Middle frontal gyrus (tissue), 1 donor: ENCODE results near the gene SEZ6.

Experiments
- DNase-seq: peaks from one replicate; pipeline ENCODE4 v3.0.0-alpha.2; 2015; ENCODE audit warnings: low spot score; ENCODE audit errors: extremely low spot score

Gene SEZ6

GRCh38 chr17:28978356-28978964 is 27.4 kb downstream of the SEZ6 start:
- no peak for DNase-seq

GRCh38 chr17:28977659-28978355 is 28.0 kb downstream of the SEZ6 start:
- DNase-seq: no peak

GRCh38 chr17:28975646-28976045 is 30.2 kb downstream of the SEZ6 start:
- DNase-seq: no peak

GRCh38 chr17:28975031-28975430 is 30.8 kb downstream of the SEZ6 start:
- DNase-seq: no peak

GRCh38 chr17:28974451-28974850 is 31.4 kb downstream of the SEZ6 start:
- DNase-seq: no peak

- no peak for DNase-seq
These were observed 32.4 kb downstream of the SEZ6 start for GRCh38 chr17:28973425-28973824.

GRCh38 chr17:28972437-28972836 is 33.4 kb downstream of the SEZ6 start:
- DNase-seq: no peak

GRCh38 chr17:28970879-28971278 is 35.0 kb downstream of the SEZ6 start:
- DNase-seq: no peak

- DNase-seq: no peak
These were observed 36.0 kb downstream of the SEZ6 start for GRCh38 chr17:28969706-28970393.

GRCh38 chr17:28968914-28969295 is 36.9 kb downstream of the SEZ6 start:
- DNase-seq: no peak

- DNase-seq: no peak
These were observed 37.5 kb downstream of the SEZ6 start for GRCh38 chr17:28968231-28968913.

GRCh38 chr17:28967221-28968135 is 38.4 kb downstream of the SEZ6 start:
- DNase-seq: no peak

- DNase-seq: no peak
These were observed 42.0 kb downstream of the SEZ6 start for GRCh38 chr17:28963841-28964240.

GRCh38 chr17:28963055-28963611 is 42.7 kb downstream of the SEZ6 start:
- DNase-seq: no peak

- no peak for DNase-seq
These were observed 44.4 kb downstream of the SEZ6 start for GRCh38 chr17:28961391-28961790.

- no peak for DNase-seq
These were observed 45.4 kb downstream of the SEZ6 start for GRCh38 chr17:28960256-28961061.

GRCh38 chr17:28959471-28959871 is 46.4 kb downstream of the SEZ6 start:
- no peak for DNase-seq

- DNase-seq: no peak
These were observed 46.9 kb downstream of the SEZ6 start for GRCh38 chr17:28958820-28959455.

GRCh38 chr17:28957992-28958355 is 47.9 kb downstream of the SEZ6 start:
- no peak for DNase-seq
